HG02588 (cell line): ENCODE measurements around the gene SPRYD4.

Source experiments
- ATAC-seq: cut with Tn5 transposase; IDR thresholded peaks from one replicate; pipeline ENCODE4 v1.9.1; 2021; ENCODE audit warnings: mild to moderate bottlenecking, moderate library complexity; ENCODE audit not compliant: unreplicated experiment

The SPRYD4 gene

GRCh38 chr12:56520506-56520905 lies 52.1 kb downstream of the SPRYD4 start:
- ATAC-seq = no peak

GRCh38 chr12:56521209-56521589 lies 52.8 kb downstream of the SPRYD4 start:
- ATAC-seq = no peak

- no peak for ATAC-seq
These were observed 53.4 kb downstream of the SPRYD4 start, which contains the start of gene RBMS2 for GRCh38 chr12:56521590-56522371. TSS of gene RBMS2 (plus strand) at chr12:56521820. CDS start at chr12:56522024, 204 bp downstream.

GRCh38 chr12:56522411-56523193 lies 54.2 kb downstream of the SPRYD4 start:
- no peak for ATAC-seq

DNA sequence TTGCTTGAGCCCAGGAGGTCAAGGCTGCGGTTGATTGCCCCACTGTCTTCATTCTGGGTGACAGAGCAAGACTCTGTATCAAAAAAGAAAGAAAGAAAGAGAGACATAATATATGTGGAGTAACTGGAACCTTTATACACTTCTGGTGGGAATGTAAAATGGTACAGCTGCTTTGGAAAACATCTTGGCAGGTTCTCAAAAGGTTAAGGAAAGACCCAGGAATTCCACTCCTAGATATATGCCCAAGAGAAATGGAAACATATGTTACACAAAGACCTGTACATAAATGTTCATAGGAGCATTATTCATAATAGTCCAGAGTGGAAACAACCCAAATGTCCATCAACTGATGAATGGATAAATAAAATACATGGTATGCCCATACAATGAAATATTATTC lies 60.5 kb downstream of the SPRYD4 start:
- no peak for ATAC-seq
